ENCODE measurements around the gene FBN2.

GRCh38 chr5:128253161-128253560 lies 284.9 kb downstream of the FBN2 start:
- TF ChIP-seq ZFP3 (CRISPR knock-in tag; IDR thresholded peaks at IDR 0.05) (no peak), BACH2 (CRISPR knock-in tag; IDR thresholded peaks at IDR 0.05; ENCODE audit: borderline replicate concordance) (no peak), PATZ1 (CRISPR knock-in tag; IDR thresholded peaks at IDR 0.05; ENCODE audit: borderline replicate concordance) (no peak), ZFP30 (CRISPR knock-in tag; IDR thresholded peaks at IDR 0.05) (no peak), ARNTL (CRISPR knock-in tag; IDR thresholded peaks at IDR 0.05; ENCODE audit: borderline replicate concordance, low read depth) (no peak), CSRNP3 (CRISPR knock-in tag; IDR thresholded peaks at IDR 0.05) (no peak)

Measured in SK-N-SH treated with all-trans-retinoic acid at 6 μM for 48 hours (cell line).